Measurements from ENCODE around the gene VWF. TPM values are rescaled to one million over a fixed set of nuclear protein-coding genes. Genes with fewer than 3 reads are reported as not detected.

Gene VWF
- total and polyA plus RNA-seq, 2 of the 4 experiments (the other 2 are of a cell fraction) = under 0.01 to 0.09 TPM

GRCh38 chr12:6115389-6115788 lies 9.1 kb downstream of the VWF start:
- intact Hi-C loops (cut with micrococcal nuclease) (no loop called here), in situ Hi-C loops (cut with MboI; ENCODE audit: low sequenced_read_pairs) (no loop called here), dilution Hi-C loops (cut with HindIII; ENCODE audit: low sequenced_read_pairs, unreplicated experiment) (no loop called here)
- ChIA-PET CTCF (interaction anchor here (0.7 kb wide), 1 partner anchor 39 kb away, joined by 3 read pairs; no protein-coding TSS in a partner anchor), POLR2A (ENCODE audit: unreplicated experiment) (no interaction called here)
- H3K4me3 ChIP-seq (ENCODE audit: insufficient read depth, low read depth, low read length) = no peak overlapping the region
- H4K5ac ChIP-seq (ENCODE audit: low read depth, low read length) = no peak overlapping the region
- TF ChIP-seq CHD1 (IDR thresholded peaks at IDR 0.05; ENCODE audit: low read depth, low read length) (no peak), USF2 (IDR thresholded peaks at IDR 0.05; ENCODE audit: low read depth, low read length) (no peak), SMC3 (IDR thresholded peaks at IDR 0.05; ENCODE audit: low read depth, low read length) (no peak), BHLHE40 (IDR thresholded peaks at IDR 0.05; ENCODE audit: low read depth, low read length) (no peak), MAFK (IDR thresholded peaks at IDR 0.05; ENCODE audit: low read depth, low read length) (no peak), ELK1 (IDR thresholded peaks at IDR 0.05; ENCODE audit: borderline replicate concordance, low read depth, low read length) (no peak), RAD21 (IDR thresholded peaks at IDR 0.05; ENCODE audit: low read length) (no peak), MAZ (IDR thresholded peaks at IDR 0.05; ENCODE audit: borderline replicate concordance, low read depth, low read length) (no peak), RCOR1 (IDR thresholded peaks at IDR 0.05; ENCODE audit: insufficient replicate concordance, low read length) (no peak), RFX5 (IDR thresholded peaks at IDR 0.05; ENCODE audit: low read depth, low read length) (no peak), FOS (IDR thresholded peaks at IDR 0.05; ENCODE audit: low read depth, low read length) (no peak), POLR2A (IDR thresholded peaks at IDR 0.05; ENCODE audit: low read depth, low read length) (no peak), NFE2L2 (IDR thresholded peaks at IDR 0.05; ENCODE audit: low read depth, low read length) (no peak)
- H3K14ac ChIP-seq (replicated peaks; ENCODE audit: low read depth, low read length) = no peak overlapping the region
- no peak overlapping the region for H2BK120ac ChIP-seq (ENCODE audit: low read depth, low read length)
- no peak overlapping the region for H4K8ac ChIP-seq (ENCODE audit: low read depth in 2 of 2, low read length in 2 of 2)
- no peak overlapping the region for H3K18ac ChIP-seq (ENCODE audit: low read depth, low read length)
- no peaks in the 10 kb centered on the region for H3K36me3 ChIP-seq (ENCODE audit: control insufficient read depth, insufficient read depth, low read length)
- WGBS, 2 experiments (ENCODE audit: extremely low coverage in 2 of 2, insufficient read length in 1 of 2) = 80% methylated on average over 5 of the region's 6 CpGs; no CpG with 5 or more reads in 1 of the 2 experiments
- no peak overlapping the region for H3K27ac ChIP-seq (ENCODE audit: insufficient read depth, low read length)
- no peak overlapping the region for H3K9ac ChIP-seq (ENCODE audit: low read depth, low read length)
- no peak overlapping the region for H3K4ac ChIP-seq (ENCODE audit: low read depth, low read length)
- no peak overlapping the region for H2AK5ac ChIP-seq (ENCODE audit: low read depth, low read length)
- DNase-seq = peak; percentile 20
- H2AFZ ChIP-seq (replicated peaks; ENCODE audit: low read length, poor library complexity) = no peak overlapping the region
- H3K9me1 ChIP-seq (ENCODE audit: insufficient read depth, low read length) = no peaks in the 10 kb centered on the region
- no peak overlapping the region for H2BK20ac ChIP-seq (ENCODE audit: low read depth, low read length)
- no peak overlapping the region for H2BK15ac ChIP-seq (ENCODE audit: low read depth, low read length)
- H3K9me3 ChIP-seq (ENCODE audit: control insufficient read depth, insufficient read depth, low read length) = no peaks in the 10 kb centered on the region
- H3K79me1 ChIP-seq (ENCODE audit: low read depth in 1 of 2, low read length in 2 of 2) = no peaks in the 10 kb centered on the region
- no peak for ATAC-seq (ENCODE audit: low read depth)
- no peak overlapping the region for H2BK5ac ChIP-seq (ENCODE audit: low read depth, low read length, poor library complexity, severe bottlenecking)
- H2AK9ac ChIP-seq (replicated peaks; ENCODE audit: low read depth, low read length, poor library complexity) = no peak overlapping the region
- H3K56ac ChIP-seq (ENCODE audit: extremely low read depth, insufficient read depth, low read length) = no peak overlapping the region
- no peak overlapping the region for H4K91ac ChIP-seq (ENCODE audit: insufficient read depth, low read depth, low read length)
- H3K4me2 ChIP-seq (ENCODE audit: low read depth, low read length) = no peak overlapping the region
- BruUV-seq (replicated peaks) = no TSS peak
- no peaks in the 10 kb centered on the region; the same call in 1 of the 2 replicates for H3K27me3 ChIP-seq (ENCODE audit: control insufficient read depth, insufficient read depth, low read length)
- no peaks in the 10 kb centered on the region for H4K20me1 ChIP-seq (ENCODE audit: insufficient read depth, low read length)
- H3K4me1 ChIP-seq (ENCODE audit: control insufficient read depth, insufficient read depth, low read length) = peaks cover 2% of the 10 kb centered on the region; the same call in 1 of the 2 replicates
- no peak overlapping the region for H3K23ac ChIP-seq (ENCODE audit: low read depth, low read length)

Measured in IMR-90 (cell line).